Stimulated activated CD4-positive, alpha-beta T cell treated with anti-CD3 and anti-CD28 coated beads, Interleukin-1b, Interleukin-23, amount 100 ng/mL, for 4 hours (primary cell): ENCODE data around the gene ZGRF1.
"Not testable (repeated sequence)": the region's sequence is repeated elsewhere in the genome, so short reads cannot be mapped to it uniquely, and the experiment has no call there.

Experiments
- DNase-seq, 2 donors: peaks; one replicate each; pipeline ENCODE4 v3.0.0-alpha.2; 2020; ENCODE audit warnings: low read depth in 2 of 2

ZGRF1 gene

GRCh38 chr4:112636688-112637551 lies at the start of gene ZGRF1, which contains the start of gene LARP7:
Gene ZGRF1 (minus strand): TSS chr4:112636909. CDS start chr4:112633176, 3,733 bp downstream.
Gene LARP7 (plus strand): TSS chr4:112637143. CDS start chr4:112644670, 7,527 bp downstream.
- DNase-seq = peak; percentile 90 to 95

- no peak for DNase-seq
These were observed 44.3 kb upstream of the ZGRF1 start for GRCh38 chr4:112680996-112681395.

- no peak for DNase-seq
These were observed 40.9 kb upstream of the ZGRF1 start for GRCh38 chr4:112677519-112678091.

GRCh38 chr4:112674376-112674775 lies 37.7 kb upstream of the ZGRF1 start:
- DNase-seq = no peak

- no peak for DNase-seq
These were observed 37.0 kb upstream of the ZGRF1 start for GRCh38 chr4:112673686-112674085.

- DNase-seq = no peak
These were observed 36.4 kb upstream of the ZGRF1 start for GRCh38 chr4:112673076-112673475.

- no peak for DNase-seq
These were observed 31.4 kb upstream of the ZGRF1 start for GRCh38 chr4:112668131-112668530.

- DNase-seq = no peak
These were observed 27.9 kb upstream of the ZGRF1 start for GRCh38 chr4:112664611-112665010.

- DNase-seq = not testable (repeated sequence)
These were observed 19.4 kb upstream of the ZGRF1 start for GRCh38 chr4:112656115-112656514.

- DNase-seq = no peak
These were observed 18.6 kb upstream of the ZGRF1 start for GRCh38 chr4:112655270-112655669.

GRCh38 chr4:112652216-112652615 lies 15.5 kb upstream of the ZGRF1 start:
- no peak for DNase-seq

GRCh38 chr4:112651641-112652040 lies 14.9 kb upstream of the ZGRF1 start:
- no peak for DNase-seq

- no peak for DNase-seq
These were observed 13.6 kb upstream of the ZGRF1 start for GRCh38 chr4:112650332-112650731.

- DNase-seq = no peak
These were observed 12.3 kb upstream of the ZGRF1 start for GRCh38 chr4:112649055-112649408.

- DNase-seq = no peak
These were observed 11.8 kb upstream of the ZGRF1 start for GRCh38 chr4:112648263-112649054.

GRCh38 chr4:112647785-112648184 lies 11.1 kb upstream of the ZGRF1 start:
- DNase-seq = no peak

- DNase-seq = no peak
These were observed 10.2 kb upstream of the ZGRF1 start for GRCh38 chr4:112646632-112647537.

GRCh38 chr4:112645541-112646329 lies 9.0 kb upstream of the ZGRF1 start:
- no peak for DNase-seq

- DNase-seq = not testable (repeated sequence)
These were observed 8.2 kb upstream of the ZGRF1 start for GRCh38 chr4:112644595-112645535.
